ENCODE results near the gene EML6. TPM values are rescaled to one million over a fixed set of nuclear protein-coding genes. Genes with fewer than 3 reads are reported as not detected.

EML6 gene
- total RNA-seq, 2 experiments from 2014 or later: 1.2 to 1.7 TPM

- ChIA-PET POLR2A (no interaction called here), CTCF (interaction anchor here (0.7 to 1.1 kb wide), 2 partner anchors 26 to 224 kb away, joined by 3 read pairs; no protein-coding TSS in a partner anchor)
- peaks cover 2% of the 10 kb centered on the region for H3K27me3 Mint-ChIP-seq
- peaks cover 6% of the 10 kb centered on the region for H3K4me1 Mint-ChIP-seq (ENCODE audit: low read depth)
- no peak overlapping the region for H3K27ac Mint-ChIP-seq
- no peak for DNase-seq
- no peak overlapping the region for H3K4me3 Mint-ChIP-seq
- ATAC-seq: no peak
- no peaks in the 10 kb centered on the region for H3K9me3 Mint-ChIP-seq
- intact Hi-C loops (cut with micrococcal nuclease): no loop called here
- TF ChIP-seq CTCF (IDR thresholded peaks at IDR 0.05): no peak
- H3K36me3 Mint-ChIP-seq (ENCODE audit: low read depth): no peaks in the 10 kb centered on the region
Observed at GRCh38 chr2:54944724-54945326, 221.4 kb downstream of the EML6 start.

GRCh38 chr2:54945391-54946219 lies 222.1 kb downstream of the EML6 start:
- Mint-ChIP-seq H3K36me3 (ENCODE audit: low read depth) (no peaks in the 10 kb centered on the region), H3K4me3 (no peak overlapping the region), H3K9me3 (no peaks in the 10 kb centered on the region), H3K27ac (no peak overlapping the region), H3K4me1 (ENCODE audit: low read depth) (peaks cover 6% of the 10 kb centered on the region), H3K27me3 (peaks cover 2% of the 10 kb centered on the region)
- intact Hi-C loops (cut with micrococcal nuclease): no loop called here
- CTCF ChIA-PET: interaction anchor here (0.7 kb wide), 1 partner anchor 25 kb away, joined by 3 read pairs; no protein-coding TSS in a partner anchor
- POLR2A ChIA-PET: interaction anchor here (0.9 kb wide), 1 partner anchor 189 kb away, joined by 3 read pairs; no protein-coding TSS in a partner anchor
- ATAC-seq (peak; percentile 71), DNase-seq (peak; percentile 59)
- TF ChIP-seq CTCF (IDR thresholded peaks at IDR 0.05): no peak

GRCh38 chr2:54946220-54946805 lies 222.9 kb downstream of the EML6 start:
- ATAC-seq: no peak
- no peak for DNase-seq
- H3K4me3 Mint-ChIP-seq: no peak overlapping the region
- no peaks in the 10 kb centered on the region for H3K9me3 Mint-ChIP-seq
- CTCF ChIA-PET: no interaction called here
- intact Hi-C loops (cut with micrococcal nuclease): no loop called here
- POLR2A ChIA-PET: no interaction called here
- no peaks in the 10 kb centered on the region for H3K36me3 Mint-ChIP-seq (ENCODE audit: low read depth)
- no peak overlapping the region for H3K27ac Mint-ChIP-seq
- TF ChIP-seq CTCF (IDR thresholded peaks at IDR 0.05): no peak
- H3K27me3 Mint-ChIP-seq: peaks cover 2% of the 10 kb centered on the region
- peaks cover 6% of the 10 kb centered on the region for H3K4me1 Mint-ChIP-seq (ENCODE audit: low read depth)

DNA sequence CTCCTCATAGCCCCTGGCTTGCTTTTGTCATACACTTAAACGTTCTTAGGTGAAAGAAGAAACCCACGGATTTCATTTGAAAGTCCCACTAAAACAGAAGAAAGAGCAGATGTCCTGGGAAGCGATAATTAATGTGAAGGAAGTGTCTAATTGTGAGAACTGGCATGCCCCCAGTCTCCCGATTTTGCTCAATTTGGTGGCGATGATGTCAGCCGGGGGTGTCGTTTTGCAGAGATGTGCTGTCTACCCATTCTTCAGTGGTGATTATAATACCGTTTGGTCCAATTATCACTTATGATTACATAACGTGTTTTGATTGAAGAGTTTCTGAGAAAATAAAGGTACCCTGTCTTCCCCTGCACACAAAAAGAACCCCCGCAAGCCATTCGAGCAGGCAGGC lies 223.7 kb downstream of the EML6 start:
- Mint-ChIP-seq H3K4me1 (ENCODE audit: low read depth) (peaks cover 6% of the 10 kb centered on the region), H3K4me3 (no peak overlapping the region), H3K36me3 (ENCODE audit: low read depth) (no peaks in the 10 kb centered on the region), H3K9me3 (no peaks in the 10 kb centered on the region), H3K27me3 (peaks cover 2% of the 10 kb centered on the region), H3K27ac (no peak overlapping the region)
- no peak for TF ChIP-seq CTCF (IDR thresholded peaks at IDR 0.05)
- CTCF ChIA-PET: no interaction called here
- ATAC-seq: no peak
- intact Hi-C loops (cut with micrococcal nuclease): no loop called here
- POLR2A ChIA-PET: no interaction called here
- DNase-seq: no peak

- DNase-seq: no peak
- H3K4me1 Mint-ChIP-seq (ENCODE audit: low read depth): peaks cover 6% of the 10 kb centered on the region
Observed at GRCh38 chr2:54947646-54948045, 224.2 kb downstream of the EML6 start.

More at GRCh38 chr2:54947646-54948045, 224.2 kb downstream of the EML6 start:
- Mint-ChIP-seq H3K9me3 (no peaks in the 10 kb centered on the region), H3K27me3 (peaks cover 2% of the 10 kb centered on the region), H3K27ac (no peak overlapping the region), H3K36me3 (ENCODE audit: low read depth) (no peaks in the 10 kb centered on the region), H3K4me3 (no peak overlapping the region)
- no peak for ATAC-seq
- TF ChIP-seq CTCF (IDR thresholded peaks at IDR 0.05): no peak
- ChIA-PET CTCF (no interaction called here), POLR2A (no interaction called here)
- intact Hi-C loops (cut with micrococcal nuclease): no loop called here

Measured in activated CD8-positive, alpha-beta T cell treated with anti-CD3 and anti-CD28 coated beads for 36 hours (primary cell).